Right lobe of liver (tissue), 4 donors: ENCODE data around the gene CROT.

Experiments used
- CTCF ChIP-seq, 4 donors: fragments of 200-600 bp in 3 of 4; fragments of 450-650 bp in 1 of 4; IDR thresholded peaks; one replicate each; pipeline versions ENCODE4 v1.5.1 to v1.8.0; 2016 to 2022; ENCODE audit warnings: antibody characterized with exemption in 4 of 4, mild to moderate bottlenecking in 2 of 4
- POLR2A ChIP-seq: fragments of 450-650 bp; IDR thresholded peaks from one replicate; pipeline ENCODE4 v1.6.1; 2017; ENCODE audit warnings: antibody characterized with exemption, mild to moderate bottlenecking
- donor health status: DM: no; HTN: no; CAD: no.
- donor health status: DM: no; HTN: no; CAD: no.
- donor health status: DM: no; HTN: yes; CAD: no.

GRCh38 chr7:87316846-87317552 lies 28.5 kb upstream of the CROT start:
- TF ChIP-seq CTCF (IDR thresholded peaks at IDR 0.05): no peak
- TF ChIP-seq POLR2A: no peak
